ENCODE measurements around the gene CBFB.

CBFB gene

GRCh38 chr16:67052399-67052798 is 23.4 kb downstream of the CBFB start:
- no peak for DNase-seq

DNA sequence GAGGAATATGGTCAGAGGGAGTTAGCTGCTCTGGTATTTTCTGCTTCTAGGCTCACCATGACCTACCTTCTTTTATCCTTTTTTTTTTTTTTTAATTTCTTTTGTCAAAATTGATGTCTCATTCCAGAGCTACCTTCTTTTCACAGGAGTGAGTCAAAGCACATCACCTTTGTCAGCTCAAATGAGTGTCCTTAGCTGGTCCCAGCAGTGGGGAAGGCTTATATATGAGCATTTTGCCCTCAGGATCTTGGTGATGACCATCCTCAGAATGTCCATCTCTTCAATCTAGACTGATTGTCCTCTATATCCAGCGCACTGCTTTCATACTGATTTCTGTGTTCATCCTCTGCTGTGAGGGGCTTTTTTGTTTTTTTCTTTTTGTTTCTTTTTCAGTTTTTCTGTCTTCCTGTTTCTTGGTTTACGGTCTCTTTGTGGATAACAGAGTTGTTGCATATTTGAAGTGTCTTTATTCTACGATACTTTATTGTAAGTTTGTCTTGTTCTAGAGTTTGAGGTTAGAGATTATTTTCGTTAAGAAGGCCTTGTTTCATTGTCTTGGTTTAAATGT is 24.9 kb downstream of the CBFB start:
- DNase-seq, result no peak

GRCh38 chr16:67054901-67055300 is 26.0 kb downstream of the CBFB start:
- DNase-seq, result no peak

DNA sequence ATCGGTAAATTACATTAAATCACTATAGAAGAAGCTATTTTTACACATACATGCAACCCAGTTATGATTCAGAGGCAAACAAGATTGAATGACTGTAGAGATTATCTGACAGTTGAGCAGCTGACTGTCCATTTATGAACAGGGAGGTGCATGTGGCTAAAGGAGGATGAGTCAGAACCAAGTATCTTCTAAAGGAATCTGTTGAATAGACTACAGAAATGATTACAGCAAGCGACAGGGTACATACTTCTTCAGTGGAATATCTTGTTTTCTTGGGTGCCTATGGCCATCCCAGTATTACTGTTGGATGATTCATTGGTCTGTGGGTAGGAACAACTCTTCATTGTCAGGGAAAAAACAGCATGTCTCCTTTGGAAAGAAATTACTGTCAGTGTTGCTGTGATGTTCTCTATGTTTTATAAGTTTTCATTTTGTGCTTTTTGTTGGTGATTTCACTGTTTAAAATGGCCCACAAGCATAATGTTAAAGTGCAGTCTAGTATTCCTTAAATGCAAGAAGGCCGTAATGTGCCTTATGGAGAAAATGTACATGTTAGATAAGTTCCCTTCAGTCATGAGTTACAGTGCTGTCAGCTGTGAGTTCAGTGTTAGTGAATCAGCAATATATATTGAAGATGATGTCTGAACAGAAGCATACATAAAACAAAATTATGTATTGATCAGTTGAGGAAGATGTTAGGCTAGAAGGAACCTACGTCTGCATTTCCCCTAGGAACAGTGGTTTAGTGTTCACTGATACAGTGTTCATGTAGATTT is 27.0 kb downstream of the CBFB start:
- DNase-seq, result no peak

- no peak for DNase-seq
Measured at GRCh38 chr16:67063008-67063407, 34.1 kb downstream of the CBFB start.

- DNase-seq, result no peak
Measured at GRCh38 chr16:67068212-67068753, 39.3 kb downstream of the CBFB start.

DNA sequence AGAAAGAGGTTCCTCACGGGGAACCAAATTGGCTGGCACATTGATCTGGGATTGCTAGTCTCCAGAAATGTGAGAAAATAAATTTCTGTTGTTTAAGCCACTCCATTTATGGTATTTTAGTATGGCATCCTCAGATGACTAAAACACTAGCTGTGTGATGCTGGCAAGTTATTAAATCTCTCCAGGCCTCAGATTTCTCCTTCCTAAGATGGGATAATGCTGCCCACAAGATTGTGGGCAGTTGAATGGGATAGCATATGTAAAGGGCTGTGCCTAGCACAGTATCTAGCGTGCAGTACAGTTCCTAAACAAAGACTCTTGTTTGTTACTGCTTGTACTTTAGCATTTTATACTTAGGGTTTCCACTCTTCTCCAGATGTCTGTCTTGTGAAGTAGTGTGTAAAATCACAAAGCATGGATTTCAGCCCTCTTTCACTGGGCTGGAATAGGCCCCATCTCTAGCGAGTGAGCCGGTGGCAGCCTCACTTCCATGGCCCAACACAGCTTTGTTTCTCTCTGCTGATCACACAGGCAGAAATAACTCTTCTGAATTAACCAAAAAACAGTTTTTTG is 42.6 kb downstream of the CBFB start:
- DNase-seq, result no peak

- DNase-seq, result no peak
Measured at GRCh38 chr16:67075331-67075730, 46.4 kb downstream of the CBFB start.

GRCh38 chr16:67077871-67078270 is 48.9 kb downstream of the CBFB start:
- no peak for DNase-seq

GRCh38 chr16:67082100-67082499 is 53.2 kb downstream of the CBFB start:
- DNase-seq, result no peak

GRCh38 chr16:67082891-67083290 is 53.9 kb downstream of the CBFB start:
- DNase-seq, result no peak

DNA sequence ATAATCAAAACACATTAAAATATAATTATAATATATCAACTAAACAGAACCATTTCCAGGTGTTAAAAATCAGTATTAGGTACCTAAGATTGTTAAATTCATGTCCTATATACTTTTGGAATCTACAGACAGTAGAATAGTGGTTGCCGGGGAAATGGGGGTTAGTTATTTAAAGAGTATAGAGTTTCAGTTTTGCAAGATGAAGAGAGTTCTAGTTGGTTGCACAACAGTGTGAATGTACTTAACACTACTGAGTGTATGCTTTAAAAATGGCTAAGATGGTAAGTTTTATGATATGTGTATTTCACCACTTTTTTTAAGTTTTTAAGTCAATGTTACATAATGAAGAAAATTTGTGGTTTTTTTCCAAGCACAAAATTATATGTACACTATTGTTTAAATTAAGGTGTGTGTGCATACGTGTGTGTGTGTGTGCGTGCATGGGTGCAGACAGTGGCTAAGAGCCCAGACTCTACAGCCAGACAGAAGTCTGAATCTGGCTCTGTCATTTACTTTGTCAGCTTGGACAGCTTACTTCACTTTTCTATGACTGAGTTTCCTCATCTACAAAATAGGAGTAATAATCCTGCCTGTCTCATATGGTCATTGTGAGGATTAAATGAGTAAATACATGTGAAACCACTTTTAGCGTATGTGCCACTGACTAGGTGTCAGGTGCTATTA is 55.5 kb downstream of the CBFB start:
- DNase-seq, result no peak

- DNase-seq, result no peak
Measured at GRCh38 chr16:67086822-67087221, 57.9 kb downstream of the CBFB start.

DNA sequence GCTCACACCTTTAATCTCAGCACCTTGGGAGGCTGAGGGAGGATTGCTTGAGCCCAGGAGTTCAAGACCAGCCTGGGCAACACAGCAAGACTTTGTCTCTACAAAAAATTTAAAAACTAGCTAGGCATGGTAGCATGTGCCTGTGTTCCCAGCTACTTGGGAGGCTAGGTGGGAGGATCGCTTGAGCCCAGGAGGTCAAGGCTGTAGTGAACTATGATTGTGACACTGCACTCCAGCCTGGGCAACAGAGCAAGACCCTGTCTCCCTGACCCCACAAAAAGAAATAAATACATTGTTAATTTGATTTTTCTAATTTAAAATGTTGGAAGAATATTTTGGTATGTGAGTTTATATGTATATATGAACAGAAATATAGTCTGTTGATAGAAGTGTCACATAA is 58.3 kb downstream of the CBFB start:
- no peak for DNase-seq

- peak; percentile 70 for DNase-seq
Measured at GRCh38 chr16:67087803-67088202, 58.9 kb downstream of the CBFB start.

DNA sequence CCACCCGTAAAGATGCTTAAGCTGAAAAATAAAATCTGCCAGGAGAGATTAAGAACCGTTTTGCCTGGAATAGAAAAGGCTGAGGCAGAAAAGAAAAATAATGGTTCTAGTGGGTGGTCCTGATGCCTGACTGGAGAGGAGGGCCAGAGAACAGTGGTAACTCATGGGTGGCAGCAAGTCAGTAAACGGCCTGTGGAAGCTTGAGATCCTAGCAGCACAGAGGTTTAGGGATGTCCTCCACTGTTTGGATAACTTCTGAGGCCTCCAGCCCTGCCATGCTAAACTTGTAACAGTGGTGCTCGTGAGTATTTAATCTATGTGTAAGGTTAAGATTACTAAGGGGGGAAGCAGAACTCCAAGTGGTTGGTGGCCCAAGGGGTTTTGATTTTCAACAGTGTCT is 59.6 kb downstream of the CBFB start:
- no peak for DNase-seq

DNA sequence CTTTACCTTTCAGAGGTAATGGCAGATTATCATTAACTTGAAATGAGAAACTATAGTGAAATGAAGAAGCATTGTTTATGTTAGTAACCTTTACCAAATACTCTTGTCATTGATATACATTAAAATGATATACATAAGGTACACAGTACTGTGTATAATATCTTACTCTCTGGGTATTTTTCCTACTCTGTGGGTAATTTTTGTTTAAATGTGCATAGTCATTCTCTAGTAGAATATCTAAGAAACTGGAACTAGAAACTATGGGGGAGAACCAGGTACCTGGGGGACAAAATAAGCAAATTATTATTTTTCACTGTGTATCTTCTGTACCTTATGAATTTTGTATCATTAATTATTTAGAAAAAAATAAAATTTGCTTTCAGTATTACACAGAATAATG is 60.2 kb downstream of the CBFB start:
- no peak for DNase-seq

- no peak for DNase-seq
Measured at GRCh38 chr16:67091906-67092566, 63.1 kb downstream of the CBFB start.

DNA sequence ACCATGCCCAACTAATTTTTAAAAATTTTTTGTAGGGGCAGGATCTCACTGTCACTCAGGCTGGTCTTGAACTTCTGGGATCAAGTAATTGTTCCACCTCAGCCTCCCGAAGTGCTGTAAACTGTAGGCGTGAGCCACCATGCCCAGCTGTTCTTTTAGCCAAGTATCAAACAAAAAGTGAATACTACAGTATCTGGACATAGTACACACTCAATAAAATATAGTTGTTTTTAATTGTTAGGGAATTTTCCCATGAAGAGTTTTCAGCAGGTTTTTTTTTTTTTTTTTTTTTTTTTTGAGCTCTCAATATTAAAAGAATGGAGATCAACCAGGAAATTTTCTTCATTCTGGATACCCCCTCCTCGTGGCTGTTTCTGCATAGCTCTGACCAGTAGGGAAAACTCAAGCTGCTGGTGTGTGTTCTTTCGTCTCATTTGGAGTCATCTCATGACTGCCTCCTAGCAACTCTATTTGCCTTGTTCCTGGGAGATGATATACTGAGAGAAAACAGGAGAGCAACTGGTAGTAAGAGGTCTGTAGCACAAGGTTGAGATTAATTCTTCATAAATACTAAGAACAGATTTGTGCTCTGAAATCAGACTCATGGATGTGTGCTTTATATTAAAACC is 64.3 kb downstream of the CBFB start:
- DNase-seq, result no peak

- no peak for DNase-seq
Measured at GRCh38 chr16:67098599-67098998, 69.7 kb downstream of the CBFB start.

DNA sequence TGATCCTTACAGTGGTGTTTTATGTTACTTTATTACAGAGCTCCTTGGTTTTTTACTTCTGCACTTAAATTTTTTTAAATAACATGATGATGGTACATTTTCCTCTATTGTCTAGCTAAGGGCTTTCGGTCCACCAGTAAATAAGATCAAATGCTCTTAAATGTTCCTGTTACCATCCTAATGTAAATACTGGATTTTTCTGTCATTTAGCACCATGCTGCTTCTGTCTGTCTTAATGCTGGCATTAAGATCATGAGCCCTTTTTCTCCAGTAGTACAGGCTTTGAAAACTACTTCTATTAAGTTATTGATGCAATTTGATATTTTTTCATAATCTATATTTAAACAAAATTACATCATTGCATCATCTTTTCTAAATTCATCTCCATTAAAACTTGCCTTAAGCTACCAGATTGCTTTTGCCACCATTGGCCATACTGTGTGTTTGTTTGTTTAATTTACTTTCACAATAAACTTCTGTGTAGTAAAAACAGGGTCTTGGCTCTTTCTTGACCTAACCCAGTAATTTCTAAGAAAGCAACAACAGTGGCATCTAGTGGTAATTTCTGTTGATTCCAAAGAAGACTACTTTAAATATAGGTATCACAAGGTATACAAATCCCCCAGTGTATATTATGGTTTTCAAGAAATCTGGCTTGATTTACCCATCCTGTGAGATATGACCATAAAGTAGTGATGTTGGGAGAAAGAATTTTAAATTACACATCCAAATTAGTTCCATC is 71.8 kb downstream of the CBFB start:
- peak; percentile 4 for DNase-seq
